CD14-positive monocyte (primary cell): ENCODE results near the gene TEAD1. TPM values are rescaled to one million over a fixed set of nuclear protein-coding genes. Genes with fewer than 3 reads are reported as not detected.

Experiments used
- DNase-seq, 3 donors: peaks; one replicate each; pipeline ENCODE4 v3.0.0-alpha.2; 2011 to 2022
- H2AFZ ChIP-seq: 2 replicates; pipeline ENCODE4 v1.6.0; 2012; ENCODE audit warnings: mild to moderate bottlenecking, low read depth, low read length, inconsistent platforms; ENCODE audit not compliant: insufficient read depth, poor library complexity, severe bottlenecking
- H3K27ac ChIP-seq, 2 donors: 1 replicate in 1 of 2; 2 replicates in 1 of 2; pipeline ENCODE4 v1.5.1; 2012 to 2013; ENCODE audit warnings: low read length in 2 of 2, control low read depth in 1 of 2, inconsistent platforms in 1 of 2, low read depth in 1 of 2, mild to moderate bottlenecking in 1 of 2
- H3K27me3 ChIP-seq, 2 donors: one replicate each; pipeline versions ENCODE4 v1.6.0 to v1.6.1; 2011 to 2013; ENCODE audit warnings: low read length in 2 of 2; ENCODE audit not compliant: control insufficient read depth in 2 of 2, insufficient read depth in 2 of 2
- H3K36me3 ChIP-seq, 2 donors: replicated peaks in 1 of 2; 1 replicate in 1 of 2; 2 replicates in 1 of 2; pipeline versions ENCODE4 v1.5.1 to v1.6.1; 2012 to 2013; ENCODE audit warnings: low read length in 2 of 2, control low read depth in 1 of 2, inconsistent platforms in 1 of 2, mild to moderate bottlenecking in 1 of 2; ENCODE audit not compliant: insufficient read depth in 2 of 2, control insufficient read depth in 1 of 2
- H3K4me1 ChIP-seq, 2 donors: 1 replicate in 1 of 2; 2 replicates in 1 of 2; pipeline versions ENCODE4 v1.5.1 to v1.6.1; 2012 to 2013; ENCODE audit warnings: low read length in 2 of 2, control low read depth in 1 of 2, inconsistent platforms in 1 of 2, mild to moderate bottlenecking in 1 of 2, moderate library complexity in 1 of 2; ENCODE audit not compliant: insufficient read depth in 2 of 2, control insufficient read depth in 1 of 2
- H3K4me2 ChIP-seq: replicated peaks from 2 replicates; pipeline ENCODE3; 2012; ENCODE audit warnings: low read length, moderate library complexity, mild to moderate bottlenecking; ENCODE audit not compliant: poor library complexity, severe bottlenecking; ENCODE audit errors: extremely low read depth
- H3K4me3 ChIP-seq, 3 experiments: fragments of 200-600 bp in 1 of 3; sonication (generic) in 1 of 3; replicated peaks in 1 of 3; 1 replicate in 2 of 3; 2 replicates in 1 of 3; pipeline ENCODE4 v1.5.1; 2011 to 2013; ENCODE audit warnings: low read length in 3 of 3, mild to moderate bottlenecking in 3 of 3, control low read depth in 2 of 3, low read depth in 2 of 3, inconsistent platforms in 1 of 3, moderate library complexity in 1 of 3
- H3K79me2 ChIP-seq: 2 replicates; pipeline ENCODE4 v1.6.0; 2012; ENCODE audit warnings: mild to moderate bottlenecking, control low read depth, inconsistent platforms, low read length, moderate library complexity; ENCODE audit not compliant: insufficient read depth
- H3K9ac ChIP-seq: 2 replicates; pipeline ENCODE4 v1.6.0; 2017; ENCODE audit warnings: low read length, mild to moderate bottlenecking; ENCODE audit not compliant: insufficient read depth, poor library complexity, severe bottlenecking
- H3K9me3 ChIP-seq, 2 donors: replicated peaks in 1 of 2; 1 replicate in 1 of 2; 2 replicates in 1 of 2; pipeline versions ENCODE4 v1.5.1 to v1.6.1; 2012 to 2013; ENCODE audit warnings: low read length in 2 of 2, control low read depth in 1 of 2; ENCODE audit not compliant: control insufficient read depth in 1 of 2, insufficient read depth in 1 of 2
- H4K20me1 ChIP-seq: 2 replicates; pipeline ENCODE4 v1.6.0; 2012; ENCODE audit warnings: mild to moderate bottlenecking, low read length, control low read depth, moderate library complexity; ENCODE audit not compliant: insufficient read depth
- H3K27ac Mint-ChIP-seq, 7 donors: one replicate each; pipeline ENCODE4 v1.8.0; 2020; ENCODE audit warnings: mild to moderate bottlenecking in 7 of 7, mixed read lengths in 7 of 7, moderate library complexity in 6 of 7, inconsistent platforms in 2 of 7
- H3K27me3 Mint-ChIP-seq, 3 donors: one replicate each; pipeline ENCODE4 v1.8.0; 2021 to 2022; ENCODE audit warnings: low read depth in 3 of 3, mild to moderate bottlenecking in 3 of 3, mixed read lengths in 3 of 3, moderate library complexity in 3 of 3, inconsistent platforms in 1 of 3
- H3K36me3 Mint-ChIP-seq, 2 donors: one replicate each; pipeline ENCODE4 v1.8.0; 2020; ENCODE audit warnings: mixed read lengths in 2 of 2, inconsistent platforms in 1 of 2, mild to moderate bottlenecking in 1 of 2
- H3K4me1 Mint-ChIP-seq: one replicate; pipeline ENCODE4 v1.8.0; 2020; ENCODE audit warnings: mild to moderate bottlenecking, mixed read lengths
- H3K4me3 Mint-ChIP-seq, 2 donors: one replicate each; pipeline ENCODE4 v1.8.0; 2020; ENCODE audit warnings: mild to moderate bottlenecking in 2 of 2, mixed read lengths in 2 of 2, moderate library complexity in 1 of 2
- H3K9me3 Mint-ChIP-seq, 7 donors: one replicate each; pipeline ENCODE4 v1.8.0; 2020 to 2022; ENCODE audit warnings: mixed read lengths in 7 of 7, mild to moderate bottlenecking in 6 of 7, moderate library complexity in 6 of 7, inconsistent platforms in 2 of 7
- WGBS: methylation state at CpG from one replicate; pipeline ENCODE4 v1.1.5; 2013; ENCODE audit warnings: missing lambda C conversion rate; ENCODE audit not compliant: insufficient coverage; 5-methylcytosine and 5-hydroxymethylcytosine counted together
- intact Hi-C, 2 donors: fragments of 100-400 bp; cut with micrococcal nuclease; formaldehyde crosslinking; loops; one replicate each; pipeline versions ENCODE4 v1.15.0 to v1.15.1; 2023
- polyA plus RNA-seq, 3 donors: library from polyadenylated mRNA; depleted of rRNA in 1 of 3; unstranded in 2 of 3; stranded (reverse) in 1 of 3; fragments of 300-500 nt in 2 of 3; fragments of >200 nt in 1 of 3; fragmentation: Illumina TruSeq in 2 of 3; gene quantifications; 1 replicate in 2 of 3; 2 replicates in 1 of 3; pipeline ENCODE4 v1.2.3, GENCODE V29; 2012 to 2021
- TF ChIP-seq, protein P1 (sequence below): fragments of 200-600 bp; IDR thresholded peaks from one replicate; pipeline ENCODE4 v1.8.0; 2022; ENCODE audit warnings: antibody characterized with exemption, mild to moderate bottlenecking

TEAD1 gene
- polyA plus RNA-seq, 3 donors, result not detected

DNA sequence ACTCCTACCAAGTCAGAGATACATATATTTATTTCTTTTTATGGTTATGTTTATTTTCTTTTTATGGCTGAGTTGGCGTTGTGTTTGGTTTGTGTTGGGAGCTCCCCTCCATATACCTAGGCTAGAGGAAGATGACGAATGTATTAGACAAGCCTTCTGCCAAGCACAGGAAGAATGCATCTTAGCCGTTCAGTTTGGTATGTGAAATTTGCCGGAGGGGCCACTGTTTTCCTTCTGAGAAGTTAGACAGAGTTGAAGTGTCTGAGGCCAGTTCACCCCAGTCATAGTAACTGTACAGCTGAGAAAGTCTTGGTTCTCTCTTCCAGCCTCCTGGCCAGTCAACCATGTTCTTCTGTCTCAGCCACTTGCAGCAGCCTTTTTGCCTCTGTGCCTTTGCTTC, 29.8 kb downstream of the TEAD1 start:
- Mint-ChIP-seq H3K9me3 (no peaks in the 10 kb centered on the region), H3K36me3 (no peaks in the 10 kb centered on the region), H3K4me3 (no peak overlapping the region), H3K27me3 (peaks cover 12 to 13% (median 12%) of the 10 kb centered on the region in 3 donors), H3K27ac (peak overlapping the region in 1 of 7 donors; percentile 31), H3K4me1 (no peaks in the 10 kb centered on the region)
- WGBS, result 80% methylated on average over 1 of the region's 4 CpGs
- Histone ChIP-seq H3K4me3 (no peak overlapping the region), H3K27ac (no peak overlapping the region), H3K36me3 (no peaks in the 10 kb centered on the region), H3K79me2 (no peaks in the 10 kb centered on the region), H3K4me2 (no peak overlapping the region), H3K9me3 (no peaks in the 10 kb centered on the region), H3K9ac (no peak overlapping the region), H3K4me1 (no peaks in the 10 kb centered on the region), H4K20me1 (no peaks in the 10 kb centered on the region), H3K27me3 (peaks cover 6 to 8% of the 10 kb centered on the region in 2 donors), H2AFZ (no peak overlapping the region)
- intact Hi-C loops, result no loop called here
- DNase-seq, result no peak
- TF ChIP-seq, protein P1, sequence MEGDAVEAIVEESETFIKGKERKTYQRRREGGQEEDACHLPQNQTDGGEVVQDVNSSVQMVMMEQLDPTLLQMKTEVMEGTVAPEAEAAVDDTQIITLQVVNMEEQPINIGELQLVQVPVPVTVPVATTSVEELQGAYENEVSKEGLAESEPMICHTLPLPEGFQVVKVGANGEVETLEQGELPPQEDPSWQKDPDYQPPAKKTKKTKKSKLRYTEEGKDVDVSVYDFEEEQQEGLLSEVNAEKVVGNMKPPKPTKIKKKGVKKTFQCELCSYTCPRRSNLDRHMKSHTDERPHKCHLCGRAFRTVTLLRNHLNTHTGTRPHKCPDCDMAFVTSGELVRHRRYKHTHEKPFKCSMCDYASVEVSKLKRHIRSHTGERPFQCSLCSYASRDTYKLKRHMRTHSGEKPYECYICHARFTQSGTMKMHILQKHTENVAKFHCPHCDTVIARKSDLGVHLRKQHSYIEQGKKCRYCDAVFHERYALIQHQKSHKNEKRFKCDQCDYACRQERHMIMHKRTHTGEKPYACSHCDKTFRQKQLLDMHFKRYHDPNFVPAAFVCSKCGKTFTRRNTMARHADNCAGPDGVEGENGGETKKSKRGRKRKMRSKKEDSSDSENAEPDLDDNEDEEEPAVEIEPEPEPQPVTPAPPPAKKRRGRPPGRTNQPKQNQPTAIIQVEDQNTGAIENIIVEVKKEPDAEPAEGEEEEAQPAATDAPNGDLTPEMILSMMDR, result no peak

DNA sequence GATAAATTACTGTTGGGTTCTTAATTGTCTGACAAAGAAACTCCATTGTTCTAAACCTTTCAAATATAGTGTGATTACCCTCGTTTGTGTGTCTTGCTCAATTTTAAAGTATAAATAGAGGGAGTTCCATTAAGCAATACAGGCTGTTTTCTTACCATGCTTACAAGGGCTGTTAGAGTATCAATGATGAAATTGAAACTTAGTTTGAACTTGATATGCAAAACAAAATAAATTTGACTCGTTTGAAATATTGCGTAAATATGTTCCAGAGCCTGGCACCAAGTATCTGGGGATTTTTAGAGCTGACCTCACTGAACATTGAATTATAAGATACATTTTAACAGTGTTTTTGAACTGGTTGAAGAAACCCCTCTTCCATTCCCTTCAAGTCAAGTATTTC, 31.7 kb downstream of the TEAD1 start:
- Histone ChIP-seq H4K20me1 (no peaks in the 10 kb centered on the region), H3K9me3 (no peaks in the 10 kb centered on the region), H2AFZ (no peak overlapping the region), H3K27ac (no peak overlapping the region), H3K27me3 (peaks cover 0 to 3% of the 10 kb centered on the region in 2 donors), H3K79me2 (no peaks in the 10 kb centered on the region), H3K4me3 (no peak overlapping the region), H3K4me2 (no peak overlapping the region), H3K36me3 (no peaks in the 10 kb centered on the region), H3K4me1 (no peaks in the 10 kb centered on the region), H3K9ac (no peak overlapping the region)
- H3K9me3 Mint-ChIP-seq, result no peaks in the 10 kb centered on the region
- WGBS, result no CpG with 5 or more reads among the region's 3 CpGs
- no peaks in the 10 kb centered on the region for H3K4me1 Mint-ChIP-seq
- H3K27me3 Mint-ChIP-seq, result peaks cover 13 to 15% (median 13%) of the 10 kb centered on the region in 3 donors
- H3K27ac Mint-ChIP-seq, result no peak overlapping the region
- H3K4me3 Mint-ChIP-seq, result no peak overlapping the region
- TF ChIP-seq, protein P1, result no peak
- H3K36me3 Mint-ChIP-seq, result no peaks in the 10 kb centered on the region
- DNase-seq, result no peak
- intact Hi-C loops, result no loop called here
